Mesenchymal stem cell (in vitro differentiated cells and primary cell): ENCODE data around the gene SLC9B2.

Experiments used
- DNase-seq: peaks from one replicate; pipeline ENCODE4 v3.0.0-alpha.2; 2013
- H2AFZ ChIP-seq: one replicate; pipeline ENCODE4 v1.6.1; 2013; ENCODE audit warnings: low read depth, mild to moderate bottlenecking, control low read depth, inconsistent platforms, low read length, moderate library complexity
- H2AK5ac ChIP-seq: 2 replicates; pipeline ENCODE4 v1.6.1; 2013; ENCODE audit warnings: low read length, moderate library complexity, mild to moderate bottlenecking, inconsistent platforms; ENCODE audit not compliant: severe bottlenecking
- H2BK120ac ChIP-seq: one replicate; pipeline ENCODE4 v1.6.1; 2013; ENCODE audit warnings: low read depth, mild to moderate bottlenecking, inconsistent platforms, low read length, moderate library complexity
- H2BK12ac ChIP-seq, 2 experiments: one replicate each; pipeline ENCODE4 v1.6.1; 2013; ENCODE audit warnings: inconsistent platforms in 2 of 2, low read length in 2 of 2, mild to moderate bottlenecking in 2 of 2, moderate library complexity in 2 of 2, control low read depth in 1 of 2
- H2BK15ac ChIP-seq: one replicate; pipeline ENCODE4 v1.6.1; 2013; ENCODE audit warnings: mild to moderate bottlenecking, low read depth, inconsistent platforms; ENCODE audit not compliant: poor library complexity, severe bottlenecking
- H2BK5ac ChIP-seq: 2 replicates; pipeline ENCODE4 v1.6.1; 2013; ENCODE audit warnings: low read depth, mild to moderate bottlenecking, low read length, control low read depth, inconsistent platforms; ENCODE audit not compliant: poor library complexity, severe bottlenecking
- H3K14ac ChIP-seq, 2 experiments: one replicate each; pipeline ENCODE4 v1.6.1; 2013; ENCODE audit warnings: inconsistent platforms in 2 of 2, low read length in 2 of 2, control low read depth in 1 of 2, mild to moderate bottlenecking in 1 of 2, moderate library complexity in 1 of 2
- H3K18ac ChIP-seq, 2 experiments: one replicate each; pipeline ENCODE4 v1.6.1; 2013; ENCODE audit warnings: inconsistent platforms in 2 of 2, low read length in 2 of 2, control low read depth in 1 of 2, low read depth in 1 of 2, mild to moderate bottlenecking in 1 of 2
- H3K23ac ChIP-seq, 2 experiments: one replicate each; pipeline ENCODE4 v1.6.1; 2013; ENCODE audit warnings: inconsistent platforms in 2 of 2, low read length in 2 of 2, mild to moderate bottlenecking in 2 of 2, moderate library complexity in 2 of 2, control low read depth in 1 of 2
- H3K27ac ChIP-seq: 2 replicates; pipeline ENCODE4 v1.5.1; 2013; ENCODE audit warnings: mild to moderate bottlenecking, moderate library complexity, low read length, control low read depth, inconsistent platforms; ENCODE audit not compliant: poor library complexity, severe bottlenecking
- H3K27me3 ChIP-seq, 2 experiments: 2 replicates each; pipeline versions ENCODE4 v1.6.1 to v1.7.0; 2013; ENCODE audit warnings: low read length in 2 of 2, mild to moderate bottlenecking in 2 of 2, moderate library complexity in 2 of 2, control low read depth in 1 of 2, inconsistent platforms in 1 of 2; ENCODE audit not compliant: control insufficient read depth in 1 of 2, insufficient read depth in 1 of 2
- H3K36me3 ChIP-seq, 2 experiments: 2 replicates each; pipeline versions ENCODE4 v1.6.1 to v1.7.0; 2013; ENCODE audit warnings: low read length in 2 of 2, control low read depth in 1 of 2, inconsistent platforms in 1 of 2, low read depth in 1 of 2, mild to moderate bottlenecking in 1 of 2; ENCODE audit not compliant: insufficient read depth in 2 of 2, control insufficient read depth in 1 of 2
- H3K4ac ChIP-seq, 2 experiments: one replicate each; pipeline ENCODE4 v1.6.1; 2013; ENCODE audit warnings: inconsistent platforms in 2 of 2, low read length in 2 of 2, mild to moderate bottlenecking in 2 of 2, moderate library complexity in 2 of 2, control low read depth in 1 of 2, low read depth in 1 of 2
- H3K4me1 ChIP-seq: 2 replicates; pipeline ENCODE4 v1.6.1; 2013; ENCODE audit warnings: low read depth, low read length, control low read depth; ENCODE audit not compliant: control insufficient read depth, insufficient read depth
- H3K4me2 ChIP-seq: 2 replicates; pipeline ENCODE4 v1.6.1; 2013; ENCODE audit warnings: low read length, mild to moderate bottlenecking, inconsistent platforms; ENCODE audit not compliant: poor library complexity, severe bottlenecking
- H3K4me3 ChIP-seq, 2 experiments: 2 replicates each; pipeline versions ENCODE4 v1.5.1 to v1.7.0; 2013; ENCODE audit warnings: low read length in 2 of 2, mild to moderate bottlenecking in 2 of 2, control low read depth in 1 of 2, low read depth in 1 of 2; ENCODE audit not compliant: insufficient read depth in 1 of 2
- H3K79me1 ChIP-seq: replicated peaks from 2 replicates; pipeline ENCODE4 v1.6.1; 2013; ENCODE audit warnings: mild to moderate bottlenecking, control low read depth, low read length, inconsistent platforms; ENCODE audit not compliant: poor library complexity, severe bottlenecking
- H3K9ac ChIP-seq: 2 replicates; pipeline ENCODE4 v1.7.0; 2013; ENCODE audit warnings: mild to moderate bottlenecking, low read length, moderate library complexity
- H3K9me3 ChIP-seq: 2 replicates; pipeline ENCODE4 v1.7.0; 2013; ENCODE audit warnings: mild to moderate bottlenecking, low read length; ENCODE audit not compliant: control insufficient read depth
- H4K8ac ChIP-seq: one replicate; pipeline ENCODE4 v1.6.1; 2013; ENCODE audit warnings: inconsistent platforms, mild to moderate bottlenecking, low read length, moderate library complexity
- H4K91ac ChIP-seq: one replicate; pipeline ENCODE4 v1.6.1; 2013; ENCODE audit warnings: mild to moderate bottlenecking, low read length, inconsistent platforms
- WGBS: methylation state at CpG from one replicate; pipeline ENCODE4 v1.1.7; 2013; ENCODE audit warnings: mixed read lengths; 5-methylcytosine and 5-hydroxymethylcytosine counted together

Gene SLC9B2

DNA sequence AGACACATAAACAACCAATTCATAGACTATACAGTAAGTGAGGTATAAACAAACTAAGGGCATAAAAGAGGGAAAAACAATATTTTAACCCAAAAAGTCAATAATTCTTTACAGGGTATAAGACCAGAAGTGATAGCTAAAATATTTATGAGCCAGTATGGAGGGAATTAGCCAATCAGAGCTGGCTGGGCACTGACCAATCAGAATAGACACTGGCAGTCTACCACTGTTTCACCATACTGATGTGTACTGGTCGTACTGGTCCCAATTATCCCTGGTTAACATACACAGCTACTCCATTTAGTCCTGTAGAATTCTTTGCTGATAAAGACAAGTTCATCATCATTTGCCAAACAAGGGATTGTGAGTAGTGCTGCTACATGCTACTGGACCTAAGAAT lies 47.3 kb downstream of the SLC9B2 start:
- Histone ChIP-seq H3K23ac (no peak overlapping the region), H3K18ac (no peak overlapping the region), H3K4me1 (no peaks in the 10 kb centered on the region), H2BK5ac (no peak overlapping the region), H2BK120ac (no peak overlapping the region), H3K27ac (no peak overlapping the region), H3K79me1 (no peaks in the 10 kb centered on the region), H3K14ac (no peak overlapping the region), H3K4me3 (no peak overlapping the region), H3K4me2 (no peak overlapping the region), H2BK12ac (no peak overlapping the region), H3K9me3 (no peaks in the 10 kb centered on the region), H3K4ac (no peak overlapping the region), H3K9ac (no peak overlapping the region), H2BK15ac (no peak overlapping the region), H4K8ac (no peak overlapping the region), H4K91ac (no peak overlapping the region), H3K27me3 (no peaks in the 10 kb centered on the region), H2AK5ac (no peak overlapping the region), H3K36me3 (peaks cover 0 to 41% of the 10 kb centered on the region in 2 experiments), H2AFZ (no peak overlapping the region)
- WGBS, result 100% methylated on average over 1 of the region's 1 CpG
- DNase-seq, result no peak

DNA sequence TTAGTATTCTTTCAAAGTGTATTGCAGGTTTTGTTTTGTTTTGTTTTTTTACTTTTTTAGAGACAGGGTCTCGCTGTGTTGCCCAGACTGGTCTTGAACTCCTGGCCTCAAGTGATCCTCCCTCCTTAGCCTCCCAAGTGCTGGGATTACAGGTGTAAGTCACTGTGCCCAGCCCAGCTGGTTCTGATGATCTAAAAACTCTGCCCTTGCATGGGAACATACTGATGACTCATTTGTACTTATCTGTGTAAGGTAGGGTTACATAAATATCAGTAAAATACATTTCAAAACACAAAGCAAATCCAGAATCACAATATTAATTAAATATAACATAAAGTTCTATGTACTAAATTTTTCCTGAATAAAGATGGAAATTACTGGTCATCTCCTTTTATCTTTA lies 49.7 kb downstream of the SLC9B2 start:
- H3K4me1 ChIP-seq, result no peaks in the 10 kb centered on the region
- H3K14ac ChIP-seq, result no peak overlapping the region
- no peak overlapping the region for H2AK5ac ChIP-seq
- 95% methylated on average over 1 of the region's 1 CpG for WGBS
- no peak overlapping the region for H3K18ac ChIP-seq
- H2BK12ac ChIP-seq, result no peak overlapping the region
- no peak for DNase-seq
- no peak overlapping the region for H4K8ac ChIP-seq
- H3K4me3 ChIP-seq, result no peak overlapping the region
- H3K9ac ChIP-seq, result no peak overlapping the region
- H2BK5ac ChIP-seq, result no peak overlapping the region
- no peak overlapping the region for H3K23ac ChIP-seq
- no peak overlapping the region for H2BK15ac ChIP-seq
- H3K79me1 ChIP-seq, result no peaks in the 10 kb centered on the region
- H3K4me2 ChIP-seq, result no peak overlapping the region
- H3K4ac ChIP-seq, result no peak overlapping the region
- no peak overlapping the region for H2AFZ ChIP-seq
- H3K36me3 ChIP-seq, result peaks cover 0 to 48% of the 10 kb centered on the region in 2 experiments
- H3K9me3 ChIP-seq, result no peaks in the 10 kb centered on the region
- H3K27ac ChIP-seq, result no peak overlapping the region
- H3K27me3 ChIP-seq, result no peaks in the 10 kb centered on the region
- H2BK120ac ChIP-seq, result no peak overlapping the region
- no peak overlapping the region for H4K91ac ChIP-seq

DNA sequence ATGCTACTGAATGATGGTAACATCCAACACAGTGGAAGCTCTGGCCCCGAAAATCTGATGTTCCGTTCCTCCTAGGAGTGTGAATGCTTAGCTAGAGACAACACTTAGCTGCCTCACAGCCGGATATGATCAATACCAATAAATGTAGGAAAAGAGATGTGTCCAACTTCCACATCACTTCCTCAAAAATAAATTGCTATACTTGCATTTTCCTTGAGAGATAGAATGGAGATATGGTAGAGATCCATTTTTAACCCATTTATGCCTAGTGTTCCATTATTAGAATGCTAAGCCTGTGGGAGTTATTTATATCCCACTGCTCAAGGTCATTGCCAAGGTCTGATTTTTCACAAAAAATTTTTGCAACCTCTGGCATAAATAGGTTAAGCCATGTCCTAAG lies 51.6 kb downstream of the SLC9B2 start:
- H3K4me2 ChIP-seq, result no peak overlapping the region
- H3K36me3 ChIP-seq, result peaks cover 0 to 33% of the 10 kb centered on the region in 2 experiments
- no peak overlapping the region for H3K27ac ChIP-seq
- no peak overlapping the region for H2BK15ac ChIP-seq
- no peak overlapping the region for H2BK5ac ChIP-seq
- no peak overlapping the region for H3K4ac ChIP-seq
- no peak overlapping the region for H4K91ac ChIP-seq
- H2AFZ ChIP-seq, result no peak overlapping the region
- H3K9ac ChIP-seq, result no peak overlapping the region
- H2BK12ac ChIP-seq, result no peak overlapping the region
- H3K4me3 ChIP-seq, result no peak overlapping the region
- H3K9me3 ChIP-seq, result no peaks in the 10 kb centered on the region
- H2AK5ac ChIP-seq, result no peak overlapping the region
- H4K8ac ChIP-seq, result no peak overlapping the region
- H3K18ac ChIP-seq, result no peak overlapping the region
- H2BK120ac ChIP-seq, result no peak overlapping the region
- no peaks in the 10 kb centered on the region for H3K27me3 ChIP-seq
- WGBS, result 94% methylated on average over 2 of the region's 3 CpGs
- H3K23ac ChIP-seq, result no peak overlapping the region
- no peaks in the 10 kb centered on the region for H3K4me1 ChIP-seq
- DNase-seq, result no peak
- H3K14ac ChIP-seq, result no peak overlapping the region
- no peaks in the 10 kb centered on the region for H3K79me1 ChIP-seq

DNA sequence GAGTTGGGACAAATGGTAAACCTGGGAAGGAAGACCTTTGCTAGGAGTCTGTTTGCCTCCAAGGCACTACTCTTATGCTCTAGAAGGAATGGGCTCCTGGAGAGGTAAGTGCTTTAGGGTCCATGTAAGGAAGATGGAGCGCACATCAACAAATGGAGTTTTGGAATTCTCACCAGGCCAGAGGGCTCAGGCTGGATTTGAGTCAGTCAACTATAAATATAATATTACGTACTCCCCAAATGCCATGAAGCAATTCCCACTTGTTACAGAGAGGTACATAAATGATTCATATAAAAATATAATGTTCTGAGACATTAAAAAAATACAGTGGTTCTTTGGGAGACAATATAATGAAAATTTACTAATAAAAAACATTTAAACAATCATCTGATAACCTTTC lies 55.4 kb downstream of the SLC9B2 start:
- no peak overlapping the region for H2BK12ac ChIP-seq
- H3K4me3 ChIP-seq, result no peak overlapping the region
- H2BK15ac ChIP-seq, result no peak overlapping the region
- no peaks in the 10 kb centered on the region for H3K79me1 ChIP-seq
- H3K23ac ChIP-seq, result no peak overlapping the region
- H3K4me1 ChIP-seq, result peaks cover 2% of the 10 kb centered on the region
- no peak overlapping the region for H2BK120ac ChIP-seq
- WGBS, result 100% methylated on average over 1 of the region's 2 CpGs
- no peak overlapping the region for H2AFZ ChIP-seq
- H2BK5ac ChIP-seq, result no peak overlapping the region
- no peak overlapping the region for H3K27ac ChIP-seq
- no peak overlapping the region for H4K91ac ChIP-seq
- H4K8ac ChIP-seq, result no peak overlapping the region
- H3K27me3 ChIP-seq, result no peaks in the 10 kb centered on the region
- no peak overlapping the region for H2AK5ac ChIP-seq
- no peak overlapping the region for H3K18ac ChIP-seq
- no peak overlapping the region for H3K4ac ChIP-seq
- H3K14ac ChIP-seq, result no peak overlapping the region
- DNase-seq, result no peak
- H3K9me3 ChIP-seq, result no peaks in the 10 kb centered on the region
- H3K36me3 ChIP-seq, result peaks cover 0 to 18% of the 10 kb centered on the region in 2 experiments
- H3K9ac ChIP-seq, result no peak overlapping the region
- no peak overlapping the region for H3K4me2 ChIP-seq
